OCI-LY7 (cell line): Measurements from ENCODE around the gene PDE6D. TPM values are rescaled to one million over a fixed set of nuclear protein-coding genes. Genes with fewer than 3 reads are reported as not detected.

Source experiments
- BruUV-seq: library from RNA; stranded (reverse); fragments of 400-500 nt; replicated peaks from 2 replicates; lab custom pipeline; 2021; lab: Mats Ljungman, UMichigan
- CTCF ChIA-PET: fragments of 300-600 bp; sonication (Branson Sonifier 250); formaldehyde crosslinking; loops from one replicate; lab custom pipeline; 2022; ENCODE audit warnings: antibody characterized with exemption; ENCODE audit not compliant: unreplicated experiment; lab: Charles Lee
- POLR2A ChIA-PET: fragments of 300-600 bp; sonication (Branson Sonifier 250); formaldehyde crosslinking; loops from one replicate; lab custom pipeline; 2022; ENCODE audit warnings: antibody characterized with exemption; lab: Charles Lee
- DNase-seq: peaks from one replicate; pipeline ENCODE4 v3.0.0-alpha.2; 2015; ENCODE audit warnings: low spot score
- H2AFZ ChIP-seq: fragments of 200-600 bp; sonication (generic), shearing (Covaris generic); 2 replicates; pipeline ENCODE4 v1.6.1; 2014; ENCODE audit warnings: mild to moderate bottlenecking, antibody characterized with exemption, low read length, moderate library complexity
- H3K27ac ChIP-seq: fragments of 200-600 bp; sonication (generic); 2 replicates; pipeline ENCODE4 v1.5.1; 2014; ENCODE audit warnings: mixed run types, low read depth, mild to moderate bottlenecking, moderate library complexity, low read length, inconsistent platforms; ENCODE audit not compliant: poor library complexity, severe bottlenecking
- H3K36me3 ChIP-seq: fragments of 200-600 bp; sonication (generic); 2 replicates; pipeline ENCODE4 v1.6.1; 2014; ENCODE audit warnings: mild to moderate bottlenecking, antibody characterized with exemption, low read length, moderate library complexity, mixed read lengths; ENCODE audit not compliant: insufficient read depth
- H3K4me1 ChIP-seq: fragments of 200-600 bp; sonication (generic); 2 replicates; pipeline ENCODE4 v1.5.1; 2014; ENCODE audit warnings: mild to moderate bottlenecking, low read length; ENCODE audit not compliant: insufficient read depth, poor library complexity, severe bottlenecking
- H3K4me2 ChIP-seq: fragments of 200-600 bp; sonication (generic); 2 replicates; pipeline ENCODE4 v1.6.1; 2014; ENCODE audit warnings: mild to moderate bottlenecking, low read length
- H3K4me3 ChIP-seq: fragments of 200-600 bp; sonication (generic); 2 replicates; pipeline ENCODE4 v1.5.1; 2014; ENCODE audit warnings: mild to moderate bottlenecking, low read depth, low read length; ENCODE audit not compliant: poor library complexity, severe bottlenecking
- H3K79me2 ChIP-seq: fragments of 200-600 bp; sonication (generic); 2 replicates; pipeline ENCODE4 v1.6.1; 2016; ENCODE audit warnings: low read depth, mild to moderate bottlenecking, low read length, moderate library complexity, mixed read lengths; ENCODE audit not compliant: insufficient read depth
- H3K9me2 ChIP-seq: fragments of 200-600 bp; sonication (generic); 2 replicates; pipeline ENCODE4 v1.6.1; 2016; ENCODE audit warnings: mild to moderate bottlenecking, low read length, mixed read lengths; ENCODE audit not compliant: insufficient read depth
- H3K9me3 ChIP-seq: fragments of 200-600 bp; sonication (generic); 2 replicates; pipeline ENCODE4 v1.6.1; 2014; ENCODE audit warnings: mild to moderate bottlenecking, mixed run types, low read length, mixed read lengths
- H4K20me1 ChIP-seq: fragments of 200-600 bp; sonication (generic); 2 replicates; pipeline ENCODE4 v1.6.1; 2014; ENCODE audit warnings: mild to moderate bottlenecking, antibody characterized with exemption, low read length, moderate library complexity, mixed read lengths; ENCODE audit not compliant: insufficient read depth
- CTCF ChIP-seq: fragments of 200-600 bp; sonication (generic); conservative IDR thresholded peaks from 2 replicates; pipeline ENCODE4 v1.5.1; 2014; ENCODE audit warnings: mild to moderate bottlenecking, antibody characterized with exemption, low read length, moderate library complexity, mixed read lengths
- EZH2phosphoT487 ChIP-seq: fragments of 200-600 bp; sonication (generic); IDR thresholded peaks from 2 replicates; pipeline ENCODE4 v1.6.1; 2018; ENCODE audit warnings: low read depth, borderline replicate concordance, mild to moderate bottlenecking, mixed run types, antibody characterized with exemption, low read length, moderate library complexity, mixed read lengths
- intact Hi-C: fragments of 100-400 bp; cut with micrococcal nuclease; formaldehyde crosslinking; loops from one replicate; pipeline ENCODE4 v1.10.0; 2022; ENCODE audit not compliant: unreplicated experiment
- total RNA-seq, 2 experiments: library from RNA; depleted of rRNA in 1 of 2; stranded (reverse); fragments of >200 nt in 1 of 2; shearing (Covaris generic) in 1 of 2; gene quantifications; 2 replicates each; pipeline ENCODE4 v1.2.3, GENCODE V29; 2014 to 2022

Gene PDE6D
- total RNA-seq, 2 experiments from 2014 or later = 47.4 to 54.6 TPM

- no peaks in the 10 kb centered on the region for H4K20me1 ChIP-seq
- H3K27ac ChIP-seq = no peak overlapping the region
- no peak for DNase-seq
- H3K79me2 ChIP-seq = no peaks in the 10 kb centered on the region
- intact Hi-C loops = no loop called here
- no peak overlapping the region for H2AFZ ChIP-seq
- no peak for TF ChIP-seq CTCF
- TF ChIP-seq EZH2phosphoT487 = no peak
- ChIA-PET POLR2A (interaction anchor here (0.5 to 2.3 kb wide), 2 partner anchors 35 to 37 kb away, joined by 4 to 6 read pairs; no protein-coding TSS in a partner anchor), CTCF (no interaction called here)
- peaks cover 6% of the 10 kb centered on the region for H3K4me1 ChIP-seq
- H3K36me3 ChIP-seq = no peaks in the 10 kb centered on the region
- H3K4me3 ChIP-seq = no peak overlapping the region
- H3K9me2 ChIP-seq = no peaks in the 10 kb centered on the region
- H3K4me2 ChIP-seq = no peak overlapping the region
- BruUV-seq = no TSS peak
- H3K9me3 ChIP-seq = no peaks in the 10 kb centered on the region
Observed at GRCh38 chr2:231726276-231726675, 54.8 kb downstream of the PDE6D start.

- H3K79me2 ChIP-seq = no peaks in the 10 kb centered on the region
- no peak overlapping the region for H3K4me3 ChIP-seq
- TF ChIP-seq EZH2phosphoT487 (no peak), CTCF (no peak)
- ChIA-PET POLR2A (interaction anchor here (0.9 to 2.3 kb wide), 2 partner anchors 36 to 44 kb away, joined by 3 to 6 read pairs; no protein-coding TSS in a partner anchor), CTCF (interaction anchor here (1.1 kb wide), 1 partner anchor 38 kb away, joined by 4 read pairs; no protein-coding TSS in a partner anchor)
- no peaks in the 10 kb centered on the region for H3K9me2 ChIP-seq
- H4K20me1 ChIP-seq = no peaks in the 10 kb centered on the region
- intact Hi-C loops = no loop called here
- H3K27ac ChIP-seq = no peak overlapping the region
- no peak overlapping the region for H2AFZ ChIP-seq
- no peak overlapping the region for H3K4me2 ChIP-seq
- DNase-seq = no peak
- H3K36me3 ChIP-seq = no peaks in the 10 kb centered on the region
- peaks cover 14% of the 10 kb centered on the region for H3K4me1 ChIP-seq
- no TSS peak for BruUV-seq
- H3K9me3 ChIP-seq = no peaks in the 10 kb centered on the region
Observed at GRCh38 chr2:231725476-231725875, 55.6 kb downstream of the PDE6D start.

GRCh38 chr2:231722721-231723307, 58.3 kb downstream of the PDE6D start:
- no peak for DNase-seq
- POLR2A ChIA-PET = no interaction called here

More at GRCh38 chr2:231722721-231723307, 58.3 kb downstream of the PDE6D start:
- Histone ChIP-seq H3K4me3 (no peak overlapping the region), H3K9me2 (no peaks in the 10 kb centered on the region), H3K36me3 (no peaks in the 10 kb centered on the region), H3K79me2 (no peaks in the 10 kb centered on the region), H3K9me3 (no peaks in the 10 kb centered on the region), H3K4me2 (no peak overlapping the region), H3K27ac (no peak overlapping the region), H4K20me1 (no peaks in the 10 kb centered on the region), H3K4me1 (peaks cover 34% of the 10 kb centered on the region), H2AFZ (no peak overlapping the region)
- CTCF ChIA-PET = no interaction called here
- TF ChIP-seq EZH2phosphoT487 (no peak), CTCF (no peak)
- intact Hi-C loops = no loop called here
- no TSS peak for BruUV-seq
